DMS114 treated with DMSO at 0.1 percent for 48 hours (cell line): ENCODE results near the gene CECR2.
A peak's percentile ranks its signal among the peaks of the same experiment; 100 is the strongest.

ENCODE experiments used
- DNase-seq: peaks from one replicate; lab custom pipeline; 2025; ENCODE audit not compliant: unreplicated experiment; lab: John Stamatoyannopoulos, UW

CECR2 gene

DNA sequence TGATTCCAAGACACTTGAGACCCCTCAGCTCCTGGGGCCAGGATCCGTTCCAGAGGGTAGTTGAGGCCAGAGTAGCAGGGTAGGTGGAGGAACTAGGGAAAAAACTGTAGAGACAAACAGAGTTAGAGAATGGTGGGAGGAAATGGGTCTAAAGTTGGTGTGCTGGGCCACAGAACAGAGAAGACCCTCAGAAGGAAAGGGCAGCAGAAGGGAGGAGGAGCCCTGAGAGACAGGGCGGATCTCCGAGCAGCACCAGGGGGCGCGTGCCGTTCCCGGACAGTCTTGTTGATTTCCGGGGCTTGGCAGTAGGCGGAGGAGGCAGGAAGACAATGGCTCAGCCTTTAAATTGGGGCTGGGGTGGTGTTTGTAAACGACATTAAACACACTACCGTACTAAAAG lies 2.4 kb upstream of the CECR2 start:
- peak; percentile 56 for DNase-seq

DNA sequence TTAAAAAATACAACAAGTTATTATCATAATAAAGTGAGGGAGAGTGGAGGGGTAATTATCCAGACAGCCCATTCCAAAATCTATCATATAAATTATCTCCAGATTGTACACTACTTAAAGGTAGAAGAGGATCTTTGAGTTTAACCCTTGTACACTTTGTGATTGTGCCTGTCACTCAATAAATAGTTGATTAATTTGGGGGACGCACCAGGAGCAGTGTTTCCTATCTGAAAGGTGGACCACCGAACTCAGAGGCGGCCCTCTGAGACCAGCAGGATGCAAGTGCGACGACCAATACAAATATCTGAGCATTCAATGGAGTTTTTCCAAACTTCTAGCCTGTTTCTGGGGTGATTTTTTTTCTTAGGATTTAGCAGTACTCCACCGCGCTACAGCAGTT lies 1.1 kb upstream of the CECR2 start:
- DNase-seq: no peak

DNA sequence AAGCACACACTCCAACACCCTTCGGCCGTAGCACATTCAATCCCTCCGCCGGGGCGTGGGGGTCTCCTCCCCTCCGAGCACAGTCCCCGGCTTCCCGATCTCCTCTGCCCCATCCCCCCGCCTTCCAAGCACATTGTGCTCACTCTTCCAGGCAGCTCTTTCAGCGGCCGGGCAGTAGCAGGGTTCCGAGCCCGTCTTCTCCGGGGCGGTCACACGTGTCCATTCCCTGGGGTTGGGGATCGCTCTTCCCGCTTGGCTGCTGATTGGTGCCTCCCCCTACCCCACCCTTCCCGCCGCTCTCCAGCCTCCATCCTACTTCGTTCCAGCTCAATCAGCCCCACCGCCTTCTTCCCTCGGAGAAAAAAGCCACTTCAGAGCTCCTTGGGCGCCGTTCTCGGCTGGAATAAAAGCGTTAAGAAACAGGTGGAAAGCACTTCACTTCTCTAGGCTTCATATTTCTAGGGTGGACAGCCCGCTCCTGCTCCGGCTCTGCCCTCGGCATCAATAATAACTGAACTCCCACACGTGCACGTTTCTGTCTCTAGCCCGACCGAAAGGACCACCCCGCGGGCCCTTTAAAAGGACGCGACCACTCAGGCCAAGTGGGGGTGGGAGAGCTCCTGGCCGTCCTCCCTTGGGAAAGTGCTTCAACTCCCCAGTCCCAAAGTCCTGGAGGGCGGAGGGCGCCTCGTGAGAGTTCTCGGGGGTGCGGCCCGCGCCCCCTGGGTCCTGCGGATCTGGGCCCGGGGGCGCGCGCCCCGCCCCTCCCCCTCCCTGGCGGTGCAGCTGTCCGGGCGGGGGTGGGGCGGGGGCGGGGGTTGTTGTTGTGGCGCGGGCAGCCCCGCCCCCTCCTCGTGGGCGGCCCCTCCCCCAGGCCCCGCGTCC lies 464 bp upstream of the CECR2 start:
- peak; percentile 84 for DNase-seq

DNA sequence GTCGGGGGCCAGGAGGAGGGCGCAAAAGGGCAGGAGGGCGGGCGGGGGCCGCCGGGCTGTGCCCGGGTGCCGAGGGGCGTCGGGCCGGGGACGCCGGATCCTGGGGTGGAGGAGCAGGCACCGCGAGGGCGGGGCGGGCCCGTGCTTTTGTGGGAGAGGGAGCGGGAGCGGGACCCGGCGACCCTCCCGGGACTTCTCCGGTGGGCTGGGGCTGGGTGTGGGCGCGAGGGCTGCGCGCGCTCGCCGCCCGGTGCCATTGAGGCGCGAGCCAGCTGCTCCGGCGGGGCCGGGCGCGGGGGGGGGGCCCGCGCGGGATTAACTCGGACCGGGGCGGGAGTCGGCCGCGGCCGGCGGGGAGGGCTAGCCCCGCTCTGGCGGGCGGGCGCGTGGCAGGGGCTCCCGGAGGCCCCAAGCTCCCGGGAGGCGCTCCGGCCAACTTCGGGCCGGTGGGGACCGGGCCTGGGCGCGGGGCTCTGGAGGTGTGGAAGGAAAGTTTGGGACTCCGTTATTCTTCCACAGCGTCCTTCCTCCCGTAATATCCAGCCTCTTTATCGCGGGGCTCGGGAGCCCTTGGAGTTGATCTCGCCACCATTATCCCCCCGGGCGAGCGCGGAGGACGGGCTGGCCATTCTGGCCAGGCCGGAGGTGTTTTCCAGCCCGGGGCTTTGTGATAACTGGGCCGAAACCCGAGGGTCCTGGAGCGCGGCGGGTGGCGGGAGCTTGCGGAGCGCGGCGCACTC lies 936 bp downstream of the CECR2 start:
- no peak for DNase-seq

DNA sequence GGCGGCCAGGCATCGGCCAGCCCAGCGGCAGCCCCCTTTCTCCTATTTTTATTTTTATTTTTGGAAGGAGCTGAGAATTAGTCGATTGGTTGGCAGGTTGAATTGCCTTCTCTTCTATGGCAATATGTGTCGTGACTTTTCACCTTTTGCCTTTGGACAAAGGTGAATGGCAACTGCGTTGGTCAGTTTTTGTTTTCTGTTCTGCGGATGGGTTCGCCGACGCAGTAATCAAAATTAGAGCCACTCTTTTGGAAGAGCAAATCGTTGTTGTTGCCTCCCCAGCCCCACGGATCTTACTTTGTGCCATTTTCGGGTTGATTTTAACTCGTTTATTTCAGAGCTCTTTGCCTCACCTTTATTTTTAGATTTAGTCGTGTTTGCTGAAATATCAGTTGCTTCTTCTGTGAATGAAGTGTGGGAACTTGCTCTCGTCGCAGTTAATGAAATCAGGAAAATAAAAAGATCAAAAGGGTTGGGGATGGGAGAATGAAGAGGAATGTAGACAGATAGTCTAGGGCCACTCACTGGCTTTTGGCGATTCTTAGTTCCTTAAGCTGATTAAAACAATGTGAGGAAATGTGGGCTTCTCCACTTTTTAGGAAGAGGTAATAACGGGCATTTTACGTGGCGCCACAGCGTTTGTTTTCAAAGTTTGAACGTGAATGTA lies 1.6 kb downstream of the CECR2 start:
- DNase-seq: no peak

DNA sequence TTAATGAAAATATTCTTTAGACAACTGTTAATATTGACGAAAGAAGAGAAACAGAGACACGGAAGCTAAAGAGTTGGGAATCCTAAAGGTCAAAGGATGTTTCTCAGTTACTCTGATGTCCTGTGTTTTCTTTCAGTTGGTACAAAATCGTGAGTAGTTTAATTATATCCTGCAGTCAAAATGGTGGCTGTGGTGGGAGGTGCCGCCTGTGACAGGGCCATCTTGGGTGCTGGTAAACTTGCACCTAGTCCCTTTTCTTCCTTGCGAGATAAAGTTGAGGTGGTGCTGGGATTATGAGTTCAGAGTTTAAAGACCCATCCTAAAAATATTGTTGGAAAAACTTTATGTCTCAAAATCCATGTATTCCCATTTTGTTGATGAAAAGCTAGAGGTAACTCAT lies 2.2 kb downstream of the CECR2 start:
- DNase-seq: no peak

DNA sequence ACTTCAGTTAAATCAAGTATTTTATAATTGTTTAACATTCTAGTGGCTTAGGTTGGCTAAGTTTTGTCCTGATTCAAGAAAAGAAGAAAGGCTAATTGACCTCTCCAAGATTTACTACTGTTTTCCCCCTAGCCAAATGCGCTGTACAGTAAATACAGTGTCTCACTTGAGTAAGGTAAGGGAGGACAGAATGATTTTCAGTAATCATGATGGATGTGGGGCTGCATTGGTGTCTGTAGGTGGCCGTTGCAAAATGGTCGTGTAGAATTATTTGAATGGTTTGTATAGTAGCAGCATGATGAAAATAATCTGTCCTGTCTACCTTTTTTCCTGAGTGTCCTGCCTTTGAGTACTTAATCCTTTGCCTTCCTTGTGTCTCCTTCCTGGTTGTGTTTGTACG lies 4.6 kb downstream of the CECR2 start:
- DNase-seq: no peak

DNA sequence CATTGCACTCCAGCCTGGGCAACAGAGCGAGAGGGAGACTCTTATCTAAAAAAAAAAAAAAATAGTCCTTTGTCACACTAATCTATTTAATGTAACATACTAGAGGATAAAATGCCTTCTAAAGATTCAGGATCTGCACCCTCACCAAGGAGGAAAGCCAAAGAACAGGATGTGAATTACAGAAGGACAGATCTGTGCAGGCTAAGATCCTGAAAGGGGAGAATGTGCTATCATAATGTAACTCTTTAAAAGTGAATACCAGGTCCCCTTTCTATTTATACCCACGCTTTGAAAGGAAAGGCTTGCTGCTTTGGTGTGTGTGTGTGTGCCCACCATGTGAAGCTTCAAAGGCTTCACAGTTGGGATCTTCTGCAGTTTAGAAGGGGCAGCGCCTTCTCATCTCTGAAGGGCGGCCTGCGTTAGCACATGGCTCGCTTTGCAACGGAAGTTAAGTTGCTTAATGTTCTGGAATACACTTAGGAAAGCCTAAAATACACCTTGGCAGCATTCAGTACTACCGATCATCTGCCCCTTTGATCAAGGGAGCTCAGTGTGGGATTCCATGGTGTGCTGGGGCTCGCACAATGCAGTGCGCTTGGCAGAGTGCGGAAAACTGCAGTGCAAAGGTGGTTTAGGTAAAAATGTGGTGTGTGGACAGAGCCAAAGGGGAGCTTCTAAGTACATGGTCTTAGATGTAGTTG lies 6.8 kb downstream of the CECR2 start:
- DNase-seq: no peak

DNA sequence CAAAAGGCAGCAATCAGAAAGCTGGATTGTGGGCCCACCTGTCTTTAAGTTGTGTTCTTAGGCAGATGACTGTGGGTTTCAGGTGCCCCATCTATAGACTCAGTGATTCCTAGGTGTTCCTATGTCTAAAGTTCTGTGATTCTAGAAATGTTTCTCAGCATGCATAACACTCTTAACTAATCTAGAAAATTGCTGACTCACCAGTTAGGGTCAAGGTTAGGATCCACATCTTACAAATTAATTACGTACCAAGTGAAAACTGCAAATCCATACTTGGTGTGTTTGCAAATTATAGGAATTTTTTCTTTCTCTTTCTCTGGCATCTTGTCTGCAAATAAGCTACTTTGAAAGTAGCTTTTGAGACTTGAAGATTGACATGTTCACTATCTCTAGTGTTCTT lies 7.7 kb downstream of the CECR2 start:
- no peak for DNase-seq

DNA sequence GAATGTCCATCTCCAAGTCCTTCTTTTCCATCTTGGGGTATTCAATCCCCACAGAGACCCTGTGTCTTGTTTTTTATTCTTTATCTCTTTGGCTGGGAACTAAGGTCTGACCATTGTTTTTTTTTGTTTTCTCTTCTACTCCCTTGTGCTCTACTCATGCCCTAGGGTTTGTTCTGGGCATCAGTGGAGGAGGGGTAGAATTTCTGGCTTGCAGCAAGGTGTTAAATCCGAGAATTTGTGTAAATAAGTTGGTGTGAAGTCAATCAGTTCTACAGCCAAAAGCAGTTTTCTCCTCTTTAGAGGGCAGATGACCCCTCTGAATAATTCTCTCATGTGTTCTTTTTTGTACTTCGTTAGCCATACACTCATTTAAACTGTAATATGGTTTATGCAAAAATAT lies 10.7 kb downstream of the CECR2 start:
- no peak for DNase-seq

DNA sequence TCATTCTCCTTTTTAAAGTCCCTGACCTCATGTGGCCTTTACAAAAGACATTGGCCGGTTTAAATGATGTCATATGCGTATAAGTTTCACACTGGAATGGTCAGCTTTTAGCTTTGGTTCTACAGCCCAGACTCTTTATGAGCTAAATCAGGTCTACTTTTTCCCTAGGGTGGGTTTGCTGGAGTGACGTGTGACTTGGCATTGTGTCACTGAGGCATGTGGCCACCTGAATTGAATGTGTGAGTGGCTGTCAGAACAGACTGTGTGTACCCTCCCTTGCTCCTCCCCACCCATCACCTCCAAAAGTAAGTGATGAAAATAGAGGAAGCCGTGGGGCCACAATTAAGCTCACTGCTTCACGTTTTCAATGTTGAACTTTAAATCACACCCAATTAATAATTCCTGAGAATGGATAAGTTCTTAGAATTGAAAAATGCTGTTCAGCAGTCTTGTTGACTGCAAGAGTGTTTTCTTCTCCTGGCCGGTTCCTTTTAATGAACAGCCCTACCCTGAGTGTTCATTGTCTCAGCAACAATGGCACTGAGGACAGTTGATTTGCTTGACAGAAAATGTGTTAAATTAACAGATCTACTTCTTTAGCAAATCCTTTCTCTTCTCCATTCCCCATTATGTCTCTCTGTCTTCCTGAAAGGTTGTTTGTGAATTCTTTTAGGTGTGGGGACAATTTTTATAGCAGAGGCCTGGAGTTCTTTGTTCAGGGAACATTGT lies 11.3 kb downstream of the CECR2 start:
- no peak for DNase-seq

DNA sequence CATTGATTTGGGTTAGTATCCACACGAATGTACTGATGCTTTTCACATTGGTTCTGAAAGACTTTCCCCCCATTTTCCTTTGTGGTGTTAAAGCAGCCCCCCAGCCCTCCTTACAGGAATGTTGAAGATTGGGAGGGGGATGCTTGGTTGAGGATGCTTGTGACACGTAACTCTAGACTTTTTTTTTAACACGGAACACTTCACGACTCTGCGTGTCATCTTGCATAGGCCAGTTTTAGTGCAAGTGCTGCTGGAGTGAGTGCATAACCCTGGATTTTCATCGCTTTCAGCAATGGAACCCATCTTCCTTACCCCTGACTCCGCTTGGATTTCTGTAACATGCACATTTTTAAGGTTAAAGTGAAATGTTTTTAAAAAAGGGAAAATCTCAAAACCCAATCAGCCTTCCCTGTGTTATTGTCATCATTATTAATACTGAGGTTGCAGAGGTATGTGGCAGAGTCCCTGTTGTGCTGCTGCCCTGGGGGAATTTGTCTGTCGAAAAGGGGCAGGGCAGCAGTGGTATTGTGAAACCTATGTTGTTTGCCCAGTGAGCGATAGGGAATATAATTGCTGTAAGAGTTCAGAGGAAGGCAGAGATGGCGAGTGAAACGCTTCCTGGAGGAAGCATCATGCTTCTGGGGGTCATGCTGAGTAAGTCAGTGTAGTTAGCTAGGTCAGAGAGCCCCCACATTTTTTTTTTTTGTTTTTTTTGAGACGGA lies 12.1 kb downstream of the CECR2 start:
- no peak for DNase-seq

DNA sequence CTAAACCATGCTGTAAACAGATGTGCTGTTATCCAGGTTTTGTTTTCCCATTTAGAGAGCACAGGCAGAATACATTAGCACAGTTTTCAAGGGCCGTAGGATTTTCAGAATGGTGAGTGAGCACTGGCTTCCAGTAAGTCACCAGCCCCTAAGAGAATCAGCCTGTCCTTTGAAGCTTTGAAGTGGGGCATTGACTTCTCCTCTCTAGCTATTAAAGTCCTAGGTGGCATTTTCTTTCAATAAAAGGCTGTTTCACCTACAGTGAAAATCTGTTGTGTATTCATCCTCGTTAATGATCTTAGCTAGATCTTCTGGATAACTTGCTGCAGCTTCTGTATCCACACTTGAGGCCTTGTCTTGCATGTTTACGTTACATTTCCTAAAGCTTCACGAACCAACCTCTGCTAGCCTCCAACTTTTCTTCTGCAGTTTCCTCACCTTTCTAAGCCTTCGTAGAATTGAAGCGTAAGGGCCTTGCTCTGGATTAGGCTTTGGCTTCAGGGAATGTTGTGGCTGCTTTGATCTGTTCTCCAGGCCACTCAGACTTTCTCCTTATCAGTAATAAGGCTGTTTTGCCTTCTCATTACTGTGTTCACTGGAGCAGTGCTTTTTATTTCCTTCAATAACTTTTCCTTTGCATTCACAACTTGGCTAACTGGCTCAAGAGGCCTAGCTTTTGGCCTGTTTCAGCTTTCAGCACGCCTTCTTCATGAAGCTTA lies 15.5 kb downstream of the CECR2 start:
- DNase-seq: no peak

DNA sequence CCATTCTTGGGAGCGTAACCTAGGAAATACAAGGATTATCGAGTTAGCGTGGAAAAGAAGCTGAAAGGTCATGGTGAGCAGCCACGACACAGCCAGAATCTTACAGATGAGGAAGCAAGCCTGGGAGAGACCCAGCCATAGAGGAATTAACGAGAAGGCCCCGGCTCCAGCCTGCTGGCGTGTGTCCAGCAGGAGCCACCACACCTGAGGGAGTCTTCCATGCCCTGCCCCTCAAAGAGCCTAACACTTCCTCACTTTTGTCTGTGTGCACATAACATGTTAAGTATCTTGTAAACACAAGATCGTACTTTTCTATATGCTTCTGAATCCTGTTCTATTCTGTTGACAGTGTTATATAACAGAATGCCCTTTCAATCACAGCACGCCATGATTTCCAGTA lies 18.1 kb downstream of the CECR2 start:
- no peak for DNase-seq

DNA sequence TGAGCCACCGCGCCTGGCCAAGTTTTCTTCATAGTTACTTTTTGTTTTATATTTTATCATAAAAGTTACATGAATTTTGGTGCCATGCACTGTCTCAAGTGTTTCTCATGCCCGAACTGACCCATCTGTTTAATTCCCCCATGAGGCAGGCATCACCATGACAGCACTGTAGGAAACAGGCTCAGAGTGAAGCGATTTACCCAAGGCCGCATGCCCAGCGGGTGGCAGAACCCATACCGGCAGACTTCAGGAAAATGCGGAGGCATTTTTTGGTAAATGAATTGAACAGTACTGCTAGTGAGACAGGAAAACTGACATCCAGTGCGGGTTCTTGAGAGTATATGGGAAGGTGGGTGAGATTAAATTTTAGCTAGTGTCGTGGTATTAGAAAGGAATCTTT lies 19.0 kb downstream of the CECR2 start:
- DNase-seq: no peak

DNA sequence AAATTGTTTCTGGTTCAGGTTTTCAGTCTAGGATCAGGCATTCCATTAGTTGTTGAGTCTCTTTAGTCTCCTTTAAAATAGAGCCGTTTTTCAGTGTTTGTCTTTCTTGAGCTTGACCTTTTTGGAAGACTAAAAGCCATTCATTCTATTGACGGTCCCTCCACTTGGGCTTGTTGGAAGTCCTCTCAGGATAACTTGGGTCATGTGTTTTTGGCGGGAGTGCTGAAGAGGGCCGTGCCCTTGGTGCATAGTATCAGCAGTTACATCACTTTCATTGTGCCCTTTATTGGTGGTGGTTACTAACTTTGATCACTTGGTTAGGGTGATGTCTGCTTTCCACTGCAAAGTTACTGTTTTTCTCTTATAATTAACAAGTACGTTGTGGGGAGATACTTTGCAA lies 20.8 kb downstream of the CECR2 start:
- no peak for DNase-seq

DNA sequence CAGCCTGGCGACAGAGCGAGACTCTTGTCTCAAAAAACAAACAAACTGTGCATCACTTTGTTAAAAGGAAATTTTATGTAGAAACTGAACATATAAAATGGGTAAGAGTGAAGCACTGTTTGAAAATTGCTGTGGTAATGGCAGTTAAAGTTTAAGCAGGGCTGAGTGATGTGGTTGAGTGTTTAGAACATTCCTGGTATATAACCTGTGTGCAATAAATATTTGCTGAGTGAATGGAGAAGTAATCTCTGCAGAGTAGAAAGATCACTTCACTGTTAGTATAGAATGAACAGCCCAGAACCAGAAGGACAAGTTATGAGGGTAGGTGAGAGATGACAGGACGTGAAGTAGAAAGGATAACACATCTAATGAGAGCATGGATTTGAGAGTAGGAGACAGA lies 27.3 kb downstream of the CECR2 start:
- DNase-seq: no peak

DNA sequence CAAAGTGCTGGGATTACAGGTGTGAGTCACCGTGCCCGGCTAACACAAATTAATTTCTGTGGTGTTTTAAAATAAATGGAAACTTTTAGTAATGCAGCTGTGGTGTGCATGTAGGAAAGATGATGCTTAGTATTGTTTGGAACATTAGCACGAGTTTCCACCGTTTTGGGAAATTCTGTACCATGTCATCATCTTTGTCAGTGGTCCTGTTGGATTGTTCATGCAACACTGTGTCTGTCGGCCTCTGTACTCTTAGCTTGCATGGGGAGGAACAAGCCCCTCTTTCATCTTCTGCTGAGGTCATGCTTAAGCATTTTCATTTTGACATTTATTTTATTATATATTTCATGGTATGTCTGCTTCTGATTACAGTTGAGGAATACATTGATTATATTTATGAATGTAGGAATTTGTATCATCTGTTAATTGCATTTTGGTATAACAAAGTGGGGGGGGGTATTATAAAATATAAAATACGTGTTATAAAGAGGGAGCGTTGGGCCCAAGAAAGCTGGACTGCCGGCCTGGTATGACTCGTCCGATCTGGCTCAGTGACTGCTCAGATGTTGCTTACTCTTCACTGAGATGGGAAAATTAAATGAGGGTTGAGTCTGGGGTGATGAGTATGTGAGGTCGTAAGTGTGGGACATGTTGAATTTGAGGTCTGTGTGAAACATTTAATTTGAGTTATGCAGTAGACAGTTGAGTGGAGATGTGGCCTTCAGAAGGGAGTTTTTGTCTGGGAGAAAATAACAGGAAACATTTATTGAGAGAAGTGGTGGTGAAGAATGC lies 28.7 kb downstream of the CECR2 start:
- no peak for DNase-seq

DNA sequence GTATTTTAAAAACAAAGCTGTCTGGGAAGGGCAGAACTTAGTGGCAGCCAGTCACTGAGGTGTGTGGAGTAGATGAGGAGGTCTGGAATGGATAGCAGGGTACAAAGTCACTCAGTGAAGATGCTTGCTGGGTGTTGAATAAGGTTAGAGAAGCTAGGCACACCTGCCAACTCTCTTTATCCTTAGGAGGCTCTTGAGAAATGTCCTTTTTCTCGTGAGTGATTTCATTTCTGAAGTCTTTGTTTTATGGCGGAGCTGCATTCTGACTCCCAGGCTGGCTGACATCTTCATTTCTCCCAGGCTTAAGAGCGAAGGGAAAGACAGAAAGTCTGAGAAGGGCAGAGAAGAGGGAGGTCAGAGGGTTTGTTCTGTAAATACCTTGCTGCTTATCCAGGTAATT lies 31.0 kb downstream of the CECR2 start:
- DNase-seq: no peak
